ENCODE results near the gene BICRA. TPM values are rescaled to one million over a fixed set of nuclear protein-coding genes. Genes with fewer than 3 reads are reported as not detected.

The BICRA gene
- total RNA-seq, 1 donor = 8.5 TPM

DNA sequence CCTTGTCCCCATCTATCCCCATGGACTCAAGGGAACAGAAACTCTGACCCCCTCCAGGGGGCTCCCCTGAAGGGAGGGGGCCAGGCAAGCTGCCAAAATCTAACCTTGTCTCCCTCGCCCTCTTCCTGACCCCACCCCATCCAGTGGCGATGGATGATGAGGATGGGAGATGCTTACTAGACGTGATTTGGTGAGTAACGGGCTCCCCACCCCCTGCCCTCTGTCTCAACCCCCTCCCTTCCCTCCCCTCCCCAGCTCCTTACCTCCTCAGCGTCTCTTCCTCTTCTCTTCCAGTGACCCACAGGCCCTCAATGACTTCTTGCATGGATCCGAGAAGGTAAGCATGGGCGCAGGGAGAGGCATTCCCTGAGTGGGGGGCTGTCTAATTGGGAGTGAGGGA, 64.5 kb downstream of the BICRA start:
- H3K4me3 ChIP-seq (ENCODE audit: low read depth, low read length) = no peak overlapping the region
- no peak for TF ChIP-seq CTCF (IDR thresholded peaks at IDR 0.05; ENCODE audit: insufficient read depth, low read length)
- no peak for DNase-seq (ENCODE audit: low read depth)

GRCh38 chr19:47674548-47674947, 65.6 kb downstream of the BICRA start:
- no peak for DNase-seq (ENCODE audit: low read depth)
- H3K4me3 ChIP-seq (ENCODE audit: low read depth, low read length) = no peak overlapping the region
- TF ChIP-seq CTCF (IDR thresholded peaks at IDR 0.05; ENCODE audit: insufficient read depth, low read length) = no peak

DNA sequence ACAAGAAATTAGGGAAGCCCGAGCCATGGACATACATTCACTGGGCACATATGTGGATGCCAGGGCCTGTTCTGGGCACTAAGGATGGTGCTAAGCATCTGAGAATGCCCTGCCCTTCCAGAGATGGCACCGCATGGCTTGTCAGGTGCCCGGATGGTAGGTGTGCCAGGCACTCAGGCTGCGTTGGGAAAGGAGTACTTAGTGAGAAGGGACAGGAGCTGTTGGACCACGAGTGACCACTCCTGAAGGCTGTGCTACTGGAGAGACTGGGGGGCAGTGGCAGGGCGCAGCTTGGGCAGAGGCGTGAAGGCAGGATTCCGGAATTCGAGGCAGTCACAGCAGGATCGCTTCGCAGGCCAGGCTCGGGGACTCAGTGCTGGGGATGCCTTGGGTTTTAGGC, 66.3 kb downstream of the BICRA start:
- H3K4me3 ChIP-seq (ENCODE audit: low read depth, low read length) = no peak overlapping the region
- no peak for DNase-seq (ENCODE audit: low read depth)
- TF ChIP-seq CTCF (IDR thresholded peaks at IDR 0.05; ENCODE audit: insufficient read depth, low read length) = no peak

DNA sequence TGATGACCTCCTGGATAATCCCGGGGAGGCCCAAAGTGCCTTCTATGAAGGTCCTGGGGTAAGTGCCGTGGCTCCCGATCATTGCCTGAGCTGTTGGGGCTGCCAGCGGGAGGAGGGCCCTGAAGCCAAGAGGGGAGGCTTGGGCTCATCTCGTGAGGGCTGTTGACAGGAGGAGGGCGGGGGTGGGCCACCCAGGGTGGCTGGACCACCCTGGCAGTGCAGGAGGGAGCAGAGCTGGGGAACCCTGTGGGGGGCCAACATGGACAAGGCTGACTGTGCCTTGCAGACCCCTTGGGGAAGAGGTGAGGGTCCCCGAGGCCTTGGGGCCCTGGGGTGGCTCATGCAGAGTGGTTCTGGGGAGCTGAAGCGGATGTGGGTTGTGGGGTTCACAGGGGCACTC, 66.9 kb downstream of the BICRA start:
- TF ChIP-seq CTCF (IDR thresholded peaks at IDR 0.05; ENCODE audit: insufficient read depth, low read length) = no peak
- no peak for DNase-seq (ENCODE audit: low read depth)
- H3K4me3 ChIP-seq (ENCODE audit: low read depth, low read length) = no peak overlapping the region

GRCh38 chr19:47676811-47677210, 67.9 kb downstream of the BICRA start:
- H3K4me3 ChIP-seq (ENCODE audit: low read depth, low read length) = no peak overlapping the region
- TF ChIP-seq CTCF (IDR thresholded peaks at IDR 0.05; ENCODE audit: insufficient read depth, low read length) = no peak
- DNase-seq (ENCODE audit: low read depth) = no peak

DNA sequence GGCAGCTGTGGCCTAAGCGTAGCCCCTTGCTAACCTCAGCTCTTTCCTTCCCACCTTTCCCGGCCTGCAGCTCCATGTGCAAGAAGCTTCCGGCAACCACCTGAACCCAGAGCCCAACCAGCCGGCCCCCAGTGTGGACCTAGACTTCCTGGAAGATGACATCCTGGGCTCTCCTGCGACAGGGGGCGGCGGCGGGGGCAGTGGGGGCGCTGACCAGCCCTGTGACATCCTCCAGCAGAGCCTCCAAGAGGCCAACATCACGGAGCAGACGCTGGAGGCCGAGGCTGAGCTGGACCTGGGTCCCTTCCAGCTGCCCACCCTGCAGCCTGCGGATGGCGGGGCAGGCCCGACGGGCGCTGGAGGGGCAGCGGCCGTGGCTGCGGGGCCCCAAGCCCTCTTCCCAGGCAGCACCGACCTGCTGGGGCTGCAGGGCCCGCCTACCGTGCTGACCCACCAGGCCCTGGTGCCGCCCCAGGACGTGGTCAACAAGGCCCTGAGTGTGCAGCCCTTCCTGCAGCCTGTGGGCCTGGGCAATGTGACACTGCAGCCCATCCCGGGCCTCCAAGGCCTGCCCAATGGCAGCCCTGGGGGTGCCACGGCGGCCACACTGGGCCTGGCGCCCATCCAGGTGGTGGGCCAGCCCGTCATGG, 70.4 kb downstream of the BICRA start:
- no peak for TF ChIP-seq CTCF (IDR thresholded peaks at IDR 0.05; ENCODE audit: insufficient read depth, low read length)
- no peak overlapping the region for H3K4me3 ChIP-seq (ENCODE audit: low read depth, low read length)
- no peak for DNase-seq (ENCODE audit: low read depth)
